G401 (cell line): ENCODE measurements around the gene ERFE. TPM values are rescaled to one million over a fixed set of nuclear protein-coding genes. Genes with fewer than 3 reads are reported as not detected.
"Not testable (repeated sequence)": the region's sequence is repeated elsewhere in the genome, so short reads cannot be mapped to it uniquely, and the experiment has no call there.

Experiments used
- DNase-seq: peaks from one replicate; pipeline ENCODE4 v3.0.0-alpha.2; 2015; ENCODE audit warnings: low spot score
- in situ Hi-C: cut with HindIII; loops from 2 replicates; pipeline ENCODE4 v1.10.0; 2016; ENCODE audit warnings: low sequenced_read_pairs, mixed read lengths
- total RNA-seq: library from RNA; depleted of rRNA; stranded (reverse); fragments of >200 nt; shearing (Covaris generic); gene quantifications from 2 replicates; pipeline ENCODE4 v1.2.3, GENCODE V29; 2014

Gene ERFE
- total RNA-seq, 1 experiment from 2014 or later = 5.1 TPM

DNA sequence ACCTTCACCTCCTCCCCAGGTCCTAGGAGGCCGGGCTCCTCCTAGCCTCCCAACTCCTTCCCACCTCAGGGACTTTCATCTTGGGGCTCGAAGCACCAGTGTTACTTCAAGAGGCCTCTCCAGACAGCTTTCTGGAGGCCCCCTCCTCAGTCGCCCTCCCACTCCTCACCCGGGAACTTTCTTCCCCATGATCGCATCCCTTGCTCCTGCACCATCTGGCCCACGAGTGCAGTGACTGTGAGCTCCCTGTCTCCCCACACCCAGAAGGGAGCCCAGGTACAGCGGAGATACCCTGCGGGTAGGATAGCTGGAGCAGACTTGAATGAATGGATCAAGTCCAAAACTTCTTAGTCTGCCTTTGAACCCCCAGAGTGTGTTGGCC lies 6.1 kb downstream of the ERFE start:
- no peak for DNase-seq
- in situ Hi-C loops = no loop called here

DNA sequence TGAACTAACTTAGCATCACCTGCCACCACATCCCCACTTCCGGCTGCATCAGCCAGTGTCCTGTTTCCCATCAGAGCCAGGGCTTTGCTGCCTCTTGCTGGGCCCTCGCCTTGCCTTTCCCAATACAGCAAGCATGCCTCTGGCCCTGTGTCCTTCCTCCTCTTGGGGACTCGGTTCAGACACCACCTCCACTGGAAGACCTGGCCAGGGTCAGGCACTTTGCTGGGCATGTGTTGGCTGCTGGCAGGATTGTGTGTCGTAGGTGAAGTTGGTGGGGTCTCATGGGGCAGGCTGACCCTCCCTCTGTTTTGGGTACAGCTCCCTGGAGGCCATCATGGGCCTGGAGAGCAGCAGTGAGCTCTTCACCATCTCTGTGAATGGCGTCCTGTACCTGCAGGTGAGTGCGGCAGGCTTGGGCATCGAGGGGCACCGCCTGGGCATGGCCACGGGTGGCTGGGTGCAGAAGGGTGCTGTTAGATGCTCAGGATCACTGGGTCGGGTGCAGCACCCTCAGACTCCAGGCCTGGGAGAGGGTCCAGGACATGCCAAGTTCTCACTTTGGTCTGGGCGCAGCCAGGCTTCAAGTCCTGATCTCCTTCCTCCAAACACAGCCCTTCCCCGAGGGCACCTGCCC lies 6.6 kb downstream of the ERFE start:
- in situ Hi-C loops = no loop called here
- DNase-seq = peak; percentile 58

DNA sequence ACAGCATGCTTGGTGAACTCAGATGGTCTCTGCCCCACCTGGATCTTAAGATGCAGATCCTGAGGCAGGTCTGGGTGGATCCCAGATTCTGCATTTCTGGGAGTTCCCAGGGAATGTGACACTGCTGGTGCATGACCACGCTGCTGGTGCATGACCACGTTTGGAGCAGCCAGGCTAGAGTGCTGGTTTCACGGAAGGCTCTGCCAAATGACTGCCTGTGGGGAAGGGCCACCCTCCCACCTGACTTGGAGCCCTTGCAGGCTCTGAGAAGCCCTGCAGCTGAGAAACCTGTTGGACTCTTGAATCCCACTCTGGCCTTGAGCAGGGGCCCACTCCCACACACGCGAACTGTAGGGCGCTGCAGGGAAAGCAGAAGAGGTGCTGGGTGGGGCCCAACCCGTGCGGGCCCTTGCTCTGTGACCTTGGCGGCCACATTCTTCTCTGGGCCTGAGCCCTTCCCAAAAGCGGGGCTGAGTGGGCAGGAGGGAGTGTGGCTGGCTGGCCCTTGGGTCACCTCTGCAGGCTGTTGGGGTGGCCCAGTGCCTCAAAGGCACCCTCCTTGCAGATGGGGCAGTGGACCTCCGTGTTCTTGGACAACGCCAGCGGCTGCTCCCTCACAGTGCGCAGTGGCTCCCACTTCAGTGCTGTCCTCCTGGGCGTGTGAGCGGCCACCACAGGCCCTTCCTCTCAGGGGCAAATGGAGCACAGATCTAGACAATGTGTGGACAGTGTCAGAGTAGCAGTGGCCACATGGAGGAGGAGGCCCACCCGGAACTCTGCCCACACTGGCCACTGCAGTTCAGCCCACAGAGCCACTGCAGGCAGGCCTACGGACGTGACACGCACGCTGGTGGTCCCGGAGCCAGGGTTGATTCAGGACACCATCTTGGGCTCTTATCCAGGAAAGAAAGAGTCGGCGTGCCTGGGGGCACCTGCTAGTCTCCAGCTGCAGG lies 7.9 kb downstream of the ERFE start:
- in situ Hi-C loops = no loop called here

DNA sequence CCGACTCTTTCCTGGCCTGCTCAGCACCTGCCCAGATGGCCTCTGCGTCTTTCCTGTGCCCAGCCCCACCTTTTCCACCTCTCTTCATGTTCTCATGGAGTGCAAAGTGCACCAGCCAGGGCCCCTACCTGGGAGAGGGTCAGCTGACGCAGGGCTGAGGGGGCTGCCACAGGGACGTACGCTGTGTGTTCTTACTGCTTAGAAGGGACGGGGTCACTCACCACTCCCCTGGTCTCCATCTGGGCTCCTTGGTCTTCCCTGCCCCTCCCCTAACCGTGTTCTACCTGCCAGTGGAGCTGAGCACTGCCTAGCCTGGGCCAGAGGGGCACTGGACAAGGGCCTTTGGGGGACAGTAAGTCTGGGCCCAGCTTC lies 8.6 kb downstream of the ERFE start:
- in situ Hi-C loops = no loop called here
- no peak for DNase-seq

More for the DNA sequence above, 7.9 kb downstream of the ERFE start:
- DNase-seq = no peak

DNA sequence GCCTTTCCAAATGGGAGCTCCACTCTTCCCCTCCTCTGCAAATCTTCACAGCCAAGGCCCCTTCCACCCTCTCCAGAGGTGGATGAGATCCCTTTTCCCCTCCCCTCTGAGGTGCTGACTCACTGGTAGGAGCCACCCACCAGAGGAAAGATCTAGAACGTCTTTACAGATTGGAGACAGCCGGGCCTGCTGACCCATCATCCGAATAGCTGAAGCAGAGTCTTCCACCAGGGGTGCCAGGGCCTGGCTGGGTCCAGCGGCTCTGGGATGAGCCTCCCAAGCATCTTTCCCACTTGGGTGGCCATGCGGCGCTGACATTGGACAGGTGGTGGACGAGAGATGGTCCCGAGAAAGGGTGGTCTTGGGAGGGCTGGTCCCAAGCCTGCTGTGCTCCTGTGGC lies 9.0 kb downstream of the ERFE start:
- DNase-seq = no peak
- in situ Hi-C loops = no loop called here

DNA sequence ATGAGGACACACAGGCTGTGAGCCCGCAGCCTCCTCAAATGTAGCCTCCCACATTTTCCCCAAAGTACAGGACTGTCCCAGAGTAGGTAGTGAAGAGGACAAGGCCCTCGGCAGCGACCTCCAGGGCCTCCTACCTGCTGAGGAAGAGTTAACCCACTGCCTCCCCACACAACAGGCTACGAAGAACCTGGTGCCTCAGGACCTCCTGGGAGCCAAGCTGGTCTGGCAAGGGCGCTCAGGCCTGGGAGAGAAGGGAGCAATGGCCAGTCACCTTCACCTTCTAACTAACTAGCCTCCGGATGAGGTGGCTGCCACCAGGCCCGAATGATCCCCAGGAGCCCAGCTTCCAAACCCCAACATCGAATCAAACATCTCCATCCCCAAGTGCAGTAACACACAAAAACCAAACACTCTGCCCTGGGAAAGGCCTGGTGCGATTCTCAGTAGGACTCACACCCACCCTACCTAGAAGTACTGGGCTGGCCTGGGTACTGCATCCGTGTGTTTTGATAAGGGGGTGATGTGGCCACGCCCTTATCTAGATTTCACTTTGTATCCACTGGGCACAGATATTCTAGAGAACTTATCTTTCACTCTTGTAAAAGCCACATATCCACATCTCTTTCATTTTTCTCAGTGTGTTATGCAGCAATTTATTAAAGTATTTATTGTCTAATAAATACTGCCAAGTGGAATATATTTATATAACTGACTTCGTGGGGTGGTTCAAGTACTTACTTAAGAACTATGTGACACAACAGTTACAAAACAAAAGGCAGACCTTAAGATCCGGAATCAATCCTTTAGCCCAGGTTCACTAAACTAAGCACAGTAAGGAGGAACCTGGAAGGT lies 9.7 kb downstream of the ERFE start:
- in situ Hi-C loops = no loop called here
- no peak for DNase-seq

DNA sequence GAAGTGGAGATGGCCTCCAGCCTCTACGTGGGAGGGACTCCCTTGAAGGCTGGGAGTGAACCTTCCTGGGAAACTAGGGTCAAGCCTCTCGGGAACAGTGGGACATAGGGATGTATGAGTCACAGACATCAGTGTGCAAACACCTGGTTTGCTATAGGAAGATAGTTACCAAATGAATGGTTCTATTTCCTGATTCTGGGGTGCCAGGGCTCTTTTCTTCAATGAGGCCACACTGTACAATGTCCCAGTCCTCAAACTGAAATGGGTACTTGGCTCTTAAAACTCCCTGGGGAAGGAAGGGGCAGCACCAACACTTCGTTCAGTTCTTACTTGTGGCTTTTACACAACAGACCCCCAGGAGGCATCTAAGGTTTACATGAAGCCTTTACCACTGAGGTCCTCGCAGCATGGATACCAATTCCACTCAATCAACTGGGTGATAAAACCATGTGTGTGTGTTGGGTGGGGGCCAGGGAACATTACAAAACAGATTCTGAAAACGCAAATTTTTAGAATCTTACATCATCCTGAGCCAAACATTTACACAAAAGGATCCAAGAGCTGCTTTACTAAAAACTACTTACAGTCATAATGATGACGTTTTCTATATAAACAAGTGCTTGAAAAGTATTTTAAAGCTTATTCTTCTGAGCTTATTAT lies 10.4 kb downstream of the ERFE start:
- no peak for DNase-seq
- in situ Hi-C loops = no loop called here

DNA sequence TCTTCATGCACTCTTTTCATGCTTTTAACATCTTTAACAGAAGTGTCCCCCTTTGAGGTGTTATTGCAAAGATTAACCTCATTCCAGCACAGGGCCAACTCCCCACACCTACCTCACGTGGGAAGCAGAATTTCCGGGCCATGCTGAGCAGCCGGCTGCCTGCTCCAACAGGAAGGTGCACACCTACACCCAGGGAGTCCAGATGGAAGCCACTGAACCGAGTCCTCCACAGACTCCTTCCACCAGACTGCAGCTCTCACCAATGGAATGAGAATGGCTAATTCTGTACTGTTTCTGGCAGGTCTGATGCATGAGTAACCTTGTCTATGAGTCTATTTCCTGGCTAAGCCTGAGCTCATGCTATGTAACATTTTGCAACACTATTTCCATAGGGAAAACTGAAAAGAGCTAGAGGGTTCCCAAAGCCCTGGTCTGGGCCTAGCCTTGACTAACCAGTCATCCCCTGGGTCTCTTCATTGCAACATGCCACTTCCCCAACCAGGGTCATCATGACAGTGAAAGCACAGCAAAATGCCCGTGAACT lies 11.0 kb downstream of the ERFE start:
- DNase-seq = peak; percentile 97
- in situ Hi-C loops = no loop called here

DNA sequence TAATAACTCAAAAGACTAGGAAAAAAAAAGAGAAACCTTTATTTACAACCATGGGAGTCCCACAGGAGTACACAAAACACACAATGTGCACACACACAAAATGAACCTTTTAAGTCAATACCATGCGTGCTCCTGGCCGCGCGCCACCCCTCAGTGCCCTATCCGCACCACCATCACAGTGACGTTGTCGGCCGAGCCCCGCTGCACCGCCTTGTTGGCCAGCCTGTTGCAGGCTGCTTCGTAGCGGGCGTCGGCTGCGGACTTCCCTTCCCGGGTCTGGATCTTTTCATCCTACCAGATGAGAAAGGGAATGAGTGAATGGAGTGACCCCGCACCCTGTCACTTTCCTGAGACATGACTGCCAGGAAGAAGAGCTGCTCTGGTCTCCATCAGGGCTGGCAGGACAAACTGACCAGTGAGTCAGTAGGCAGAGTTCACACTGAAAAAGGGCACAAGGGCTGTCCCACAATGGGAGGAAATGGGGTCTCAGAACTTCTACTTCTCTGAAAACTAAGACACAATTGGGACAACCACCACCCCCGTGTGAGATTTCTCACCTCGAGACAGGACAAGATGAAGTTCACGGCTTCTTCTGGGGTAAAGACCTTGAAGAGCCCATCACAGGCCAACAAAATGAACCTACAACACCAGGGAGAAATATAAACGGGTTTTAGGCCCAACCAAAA lies 11.8 kb downstream of the ERFE start:
- no peak for DNase-seq
- in situ Hi-C loops = no loop called here

DNA sequence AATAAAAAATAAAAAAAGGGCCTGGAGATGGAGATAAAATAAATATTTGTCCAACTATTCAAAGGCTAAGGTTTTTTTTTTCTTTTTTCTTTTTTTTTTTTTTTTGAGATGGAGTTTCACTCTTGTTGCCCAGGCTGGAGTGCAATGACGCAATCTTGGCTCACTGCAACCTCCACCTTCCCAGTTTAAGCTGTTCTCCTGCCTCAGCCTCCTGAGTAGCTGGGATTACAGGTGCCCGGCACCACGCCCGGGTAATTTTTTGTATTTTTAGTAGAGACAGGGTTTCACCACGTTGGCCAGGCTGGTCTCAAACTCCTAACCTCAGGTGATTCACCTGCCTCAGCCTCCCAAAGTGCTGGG lies 12.3 kb downstream of the ERFE start:
- in situ Hi-C loops = not testable (repeated sequence)

DNA sequence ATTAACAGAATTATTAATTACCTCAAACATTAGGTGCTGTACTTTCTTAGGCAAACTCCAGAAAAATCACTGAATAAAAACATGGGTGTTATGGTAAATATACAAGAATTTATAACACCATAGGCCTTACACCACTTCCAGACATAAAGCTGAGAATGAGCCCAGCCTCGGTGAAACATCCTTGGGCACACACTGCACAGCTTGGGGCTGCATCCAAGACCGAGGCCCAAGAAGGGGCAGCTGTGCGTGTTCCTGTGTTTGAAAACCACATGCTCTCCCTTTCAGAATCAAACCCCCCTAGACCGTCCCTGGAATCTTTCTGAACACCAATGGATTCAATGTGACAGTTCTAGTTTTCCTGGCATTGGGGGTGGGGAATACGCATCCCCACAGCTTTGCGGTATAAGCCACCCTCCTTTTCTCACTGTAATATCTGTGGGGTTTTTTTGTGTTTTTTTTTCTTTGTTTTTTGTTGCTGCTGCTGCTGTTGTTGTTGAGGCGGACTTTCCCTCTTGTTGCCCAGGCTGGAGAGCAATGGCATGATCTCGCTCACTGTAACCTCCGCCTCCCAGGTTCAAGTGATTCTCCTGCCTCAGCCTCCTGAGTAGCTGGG lies 12.9 kb downstream of the ERFE start:
- in situ Hi-C loops = no loop called here
- no peak for DNase-seq

More for the DNA sequence above, 12.3 kb downstream of the ERFE start:
- DNase-seq = not testable (repeated sequence)

DNA sequence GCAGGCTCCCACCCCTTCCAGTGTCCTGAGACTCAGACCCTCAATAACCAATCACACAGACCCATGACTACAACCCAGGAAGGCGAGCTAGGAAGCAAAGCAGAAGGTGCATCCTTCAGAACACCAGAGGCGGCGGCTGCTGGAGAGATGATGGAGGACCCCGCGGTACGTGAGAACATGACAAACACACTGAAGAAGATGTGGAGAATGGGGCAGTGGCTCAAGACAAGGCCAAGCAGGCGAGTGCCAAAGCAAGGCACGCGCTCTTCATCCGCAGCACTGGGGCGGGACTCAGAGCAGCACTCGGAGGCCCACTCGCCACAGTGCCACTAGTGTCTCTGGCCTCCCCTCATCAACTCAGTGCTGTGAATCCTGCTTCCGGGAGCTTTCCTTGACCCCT lies 13.7 kb downstream of the ERFE start:
- in situ Hi-C loops = no loop called here
- DNase-seq = no peak

DNA sequence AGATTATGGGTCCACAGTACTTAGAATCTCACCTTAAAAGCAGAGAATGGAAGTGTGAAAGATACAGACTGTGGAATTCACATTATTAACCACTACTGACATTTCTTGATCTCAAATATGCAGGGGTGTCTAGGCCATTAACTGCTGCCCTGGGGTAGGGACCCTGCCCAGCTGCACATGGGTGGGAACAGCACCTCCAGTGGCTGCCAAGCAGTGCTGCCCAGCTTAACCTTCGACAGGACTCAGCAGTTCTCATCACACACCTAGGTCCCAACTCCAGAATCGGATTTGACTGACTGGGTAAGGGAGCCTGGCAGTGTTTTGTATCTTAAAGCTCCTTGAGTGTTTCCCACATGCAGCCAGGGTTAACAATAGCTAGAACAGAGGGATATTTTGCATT lies 14.9 kb downstream of the ERFE start:
- in situ Hi-C loops = no loop called here
- DNase-seq = no peak

DNA sequence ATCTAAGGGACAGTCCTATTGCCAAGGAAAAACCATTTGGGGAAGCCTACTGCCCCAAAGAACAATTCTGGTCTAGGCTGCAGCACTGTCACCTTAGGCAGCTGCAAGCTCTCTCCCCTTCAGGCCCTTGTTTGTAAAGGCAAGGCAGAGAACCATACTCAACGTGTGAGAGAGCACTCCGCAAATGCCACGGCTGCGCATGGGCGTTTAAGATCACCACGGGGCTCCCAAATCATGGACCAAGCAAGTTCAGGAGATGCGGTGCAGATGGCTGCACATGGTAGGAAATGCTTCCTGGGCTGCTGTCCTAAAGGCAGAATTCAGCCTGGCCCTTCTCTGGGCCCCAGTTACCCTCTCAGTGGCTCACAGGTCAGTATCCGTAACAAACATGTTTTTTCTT lies 15.5 kb downstream of the ERFE start:
- no peak for DNase-seq
- in situ Hi-C loops = no loop called here

DNA sequence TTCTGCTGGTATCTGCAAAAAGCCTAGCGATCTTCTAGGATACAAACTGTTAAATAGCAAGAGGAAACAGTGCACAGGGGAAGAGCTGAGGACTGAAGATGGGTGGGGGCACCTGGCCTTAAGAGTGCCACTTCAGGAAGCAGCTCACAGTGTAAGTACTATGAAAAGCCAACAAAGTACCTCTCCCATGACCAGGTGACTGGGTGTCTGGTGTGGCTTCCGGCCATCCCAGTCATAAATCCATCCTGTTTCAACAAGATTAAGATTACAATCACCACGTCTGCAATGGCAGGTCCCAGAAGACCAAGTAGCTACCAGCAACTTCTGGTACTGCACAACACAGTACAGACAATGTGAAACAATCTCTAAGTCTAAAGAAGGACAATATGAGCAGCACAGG lies 15.9 kb downstream of the ERFE start:
- DNase-seq = no peak
- in situ Hi-C loops = no loop called here

DNA sequence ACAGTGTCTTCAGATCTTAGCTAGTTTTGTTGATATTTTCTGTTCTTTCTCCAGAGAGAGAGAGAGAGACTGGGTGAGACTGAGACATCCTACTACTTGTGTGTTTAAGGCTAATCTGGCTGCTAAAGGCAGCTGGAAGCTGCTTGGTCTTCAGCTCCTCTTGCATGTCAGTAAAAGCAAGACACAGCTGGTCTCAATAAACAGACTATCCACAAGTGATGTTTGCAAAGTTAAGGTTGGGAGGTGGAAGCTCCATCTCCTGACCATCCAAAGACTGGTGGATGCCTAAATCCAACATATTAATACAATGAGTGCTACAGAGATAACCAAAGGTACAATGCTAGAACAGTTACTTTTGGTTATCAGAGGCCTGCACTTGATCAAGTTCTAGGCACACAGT lies 17.8 kb downstream of the ERFE start:
- in situ Hi-C loops = no loop called here
- no peak for DNase-seq

DNA sequence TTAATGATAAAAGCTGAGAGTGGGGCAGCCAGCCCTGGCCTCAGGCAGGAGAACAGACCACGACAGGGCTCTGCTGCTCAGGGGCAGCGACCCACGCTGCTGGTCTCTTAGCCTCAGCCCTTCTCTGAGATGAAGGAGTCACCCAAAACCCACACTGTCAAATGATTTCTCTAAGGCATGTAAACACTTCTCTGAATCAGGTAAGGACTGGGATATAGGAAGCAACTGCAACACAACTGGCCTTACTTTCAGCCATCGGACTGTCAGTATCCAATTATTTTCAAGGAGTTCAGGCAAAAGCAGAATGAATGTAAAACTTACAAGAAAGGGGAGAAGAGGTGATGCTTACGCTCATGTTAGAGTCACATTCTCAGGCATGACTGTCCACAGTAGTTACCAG lies 21.8 kb downstream of the ERFE start:
- in situ Hi-C loops = no loop called here

DNA sequence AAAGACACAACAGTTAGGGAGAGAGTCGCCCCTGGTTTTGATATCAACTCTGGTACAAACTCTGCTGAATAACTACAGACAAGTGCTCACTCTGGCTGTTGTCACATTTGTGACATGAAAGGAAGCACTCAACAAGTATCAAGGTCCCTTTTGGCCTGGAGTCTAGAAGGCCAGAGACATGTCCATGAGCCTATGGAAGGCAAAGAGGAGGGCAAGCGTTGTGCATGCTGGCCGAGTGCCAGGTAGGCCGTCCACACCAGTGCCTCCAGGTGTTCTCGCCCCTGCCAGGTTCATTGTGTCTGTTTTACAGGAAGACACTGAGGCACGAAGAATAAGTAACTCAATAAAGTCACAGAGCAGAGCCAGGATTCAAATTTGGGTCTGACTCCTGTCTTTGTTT lies 23.6 kb downstream of the ERFE start:
- in situ Hi-C loops = no loop called here

More for the DNA sequence above, 21.8 kb downstream of the ERFE start:
- DNase-seq = no peak

More for the DNA sequence above, 23.6 kb downstream of the ERFE start:
- no peak for DNase-seq
